Raji (cell line): Measurements from ENCODE around the gene TNFRSF19.

Source experiments
- POLR2A ChIP-seq: IDR thresholded peaks from 2 replicates; pipeline ENCODE4 v1.6.1; 2011; ENCODE audit warnings: low read depth, low read length, control low read depth; ENCODE audit not compliant: insufficient read depth

The TNFRSF19 gene

GRCh38 chr13:23628765-23629565 is 58.8 kb downstream of the TNFRSF19 start:
- no peak for TF ChIP-seq POLR2A

GRCh38 chr13:23629566-23630272 is 59.5 kb downstream of the TNFRSF19 start:
- TF ChIP-seq POLR2A = no peak

GRCh38 chr13:23630349-23631093 is 60.3 kb downstream of the TNFRSF19 start:
- TF ChIP-seq POLR2A = no peak

- TF ChIP-seq POLR2A = no peak
Observed at GRCh38 chr13:23631311-23632047, 61.3 kb downstream of the TNFRSF19 start.

- TF ChIP-seq POLR2A = no peak
Observed at GRCh38 chr13:23632048-23632582, 61.9 kb downstream of the TNFRSF19 start.

GRCh38 chr13:23632741-23633140 is 62.5 kb downstream of the TNFRSF19 start:
- TF ChIP-seq POLR2A = no peak

- TF ChIP-seq POLR2A = no peak
Observed at GRCh38 chr13:23634897-23635296, 64.7 kb downstream of the TNFRSF19 start.

- TF ChIP-seq POLR2A = no peak
Observed at GRCh38 chr13:23636360-23636759, 66.1 kb downstream of the TNFRSF19 start.

GRCh38 chr13:23637829-23638228 is 67.6 kb downstream of the TNFRSF19 start:
- TF ChIP-seq POLR2A = no peak

GRCh38 chr13:23639674-23640073 is 69.5 kb downstream of the TNFRSF19 start:
- TF ChIP-seq POLR2A = no peak

- no peak for TF ChIP-seq POLR2A
Observed at GRCh38 chr13:23642110-23642509, 71.9 kb downstream of the TNFRSF19 start.

- TF ChIP-seq POLR2A = no peak
Observed at GRCh38 chr13:23643338-23644125, 73.3 kb downstream of the TNFRSF19 start.

- no peak for TF ChIP-seq POLR2A
Observed at GRCh38 chr13:23644126-23644419, 73.9 kb downstream of the TNFRSF19 start.

- TF ChIP-seq POLR2A = no peak
Observed at GRCh38 chr13:23644527-23645138, 74.4 kb downstream of the TNFRSF19 start.
